Thoracic aorta (tissue), 2 donors: ENCODE data around the gene FAM98B. TPM values are rescaled to one million over a fixed set of nuclear protein-coding genes. Genes with fewer than 3 reads are reported as not detected.

ENCODE experiments used
- ATAC-seq: fragments of 150-250 bp; one replicate; pipeline ENCODE4 v1.8.0; 2017; ENCODE audit warnings: low read depth; ENCODE audit not compliant: insufficient number of reproducible peaks, low FRiP score
- DNase-seq: peaks from one replicate; pipeline ENCODE4 v3.0.0-alpha.2; 2020; ENCODE audit warnings: low spot score
- H3K27ac ChIP-seq, 2 donors: fragments of 200-600 bp; sonication (generic); 1 replicate in 1 of 2; 2 replicates in 1 of 2; pipeline ENCODE4 v1.5.1; 2016; ENCODE audit warnings: mild to moderate bottlenecking in 2 of 2, moderate library complexity in 2 of 2
- H3K27me3 ChIP-seq: fragments of 200-600 bp; sonication (generic); replicated peaks from 2 replicates; pipeline ENCODE4 v1.6.0; 2016; ENCODE audit warnings: mild to moderate bottlenecking; ENCODE audit not compliant: insufficient read depth
- H3K36me3 ChIP-seq: fragments of 200-600 bp; sonication (generic); one replicate; pipeline ENCODE4 v1.5.1; 2016
- H3K4me1 ChIP-seq, 2 donors: fragments of 200-600 bp; sonication (generic); 1 replicate in 1 of 2; 2 replicates in 1 of 2; pipeline versions ENCODE4 v1.5.1 to v1.6.0; 2016; ENCODE audit warnings: low read depth in 2 of 2, mild to moderate bottlenecking in 1 of 2; ENCODE audit not compliant: control insufficient read depth in 1 of 2
- H3K4me3 ChIP-seq: fragments of 200-600 bp; sonication (generic); 2 replicates; pipeline ENCODE4 v1.5.1; 2016; ENCODE audit warnings: mild to moderate bottlenecking
- H3K9me3 ChIP-seq: fragments of 200-600 bp; sonication (generic); 2 replicates; pipeline ENCODE4 v1.5.1; 2016
- CTCF ChIP-seq: fragments of 200-600 bp; sonication (generic); IDR thresholded peaks from one replicate; pipeline ENCODE4 v1.5.1; 2019; ENCODE audit warnings: antibody characterized with exemption
- total RNA-seq, 2 donors: library from RNA; depleted of rRNA; stranded (reverse); fragments of >200 nt; gene quantifications; one replicate each; pipeline versions ENCODE4 v1.1.0 to v1.2.3, GENCODE V29; 2016

The FAM98B gene
- total RNA-seq, 2 donors from 2014 or later = 8.0 to 14.0 TPM

- TF ChIP-seq CTCF = no peak
- Histone ChIP-seq H3K4me3 (no peak overlapping the region), H3K4me1 (no peaks in the 10 kb centered on the region), H3K9me3 (no peaks in the 10 kb centered on the region), H3K27me3 (no peaks in the 10 kb centered on the region), H3K27ac (no peak overlapping the region), H3K36me3 (peaks cover 10% of the 10 kb centered on the region)
- no peak for DNase-seq
- no peak for ATAC-seq
These were observed 18.0 kb downstream of the FAM98B start for GRCh38 chr15:38471974-38472373.

- Histone ChIP-seq H3K36me3 (peaks cover 10% of the 10 kb centered on the region), H3K27me3 (no peaks in the 10 kb centered on the region)
These were observed 20.3 kb downstream of the FAM98B start for GRCh38 chr15:38474155-38474757.

DNA sequence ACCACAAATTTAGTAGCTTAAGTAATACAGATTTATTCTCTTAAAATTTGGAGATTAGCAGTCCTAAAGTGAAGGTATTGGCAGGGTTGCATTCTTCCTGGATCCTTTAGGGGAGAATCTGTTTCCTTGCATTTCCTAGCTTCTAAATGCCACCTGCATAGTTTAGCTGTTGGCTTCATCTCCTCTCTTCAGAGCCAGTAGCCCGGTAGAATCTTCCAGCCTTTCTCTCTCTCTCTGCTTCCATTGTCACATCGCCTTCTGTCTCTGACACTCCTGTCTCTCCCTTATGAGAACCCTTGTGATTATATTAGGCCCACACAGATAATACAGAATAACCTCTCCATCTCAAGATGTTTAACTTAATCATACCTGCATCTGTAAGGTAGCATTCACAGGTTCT lies 21.4 kb downstream of the FAM98B start:
- Histone ChIP-seq H3K27ac (no peak overlapping the region), H3K9me3 (no peaks in the 10 kb centered on the region), H3K36me3 (peaks cover 10% of the 10 kb centered on the region), H3K27me3 (no peaks in the 10 kb centered on the region), H3K4me3 (no peak overlapping the region), H3K4me1 (peaks cover 0 to 3% of the 10 kb centered on the region in 2 donors)
- DNase-seq (no peak), ATAC-seq (no peak)
- TF ChIP-seq CTCF = no peak

More at GRCh38 chr15:38474155-38474757, 20.3 kb downstream of the FAM98B start:
- ATAC-seq (peak; percentile 93), DNase-seq (no peak)
- no peaks in the 10 kb centered on the region for H3K4me1 ChIP-seq
- no peak overlapping the region for H3K4me3 ChIP-seq
- H3K27ac ChIP-seq = no peak overlapping the region
- TF ChIP-seq CTCF = peak; percentile 66
- no peaks in the 10 kb centered on the region for H3K9me3 ChIP-seq

DNA sequence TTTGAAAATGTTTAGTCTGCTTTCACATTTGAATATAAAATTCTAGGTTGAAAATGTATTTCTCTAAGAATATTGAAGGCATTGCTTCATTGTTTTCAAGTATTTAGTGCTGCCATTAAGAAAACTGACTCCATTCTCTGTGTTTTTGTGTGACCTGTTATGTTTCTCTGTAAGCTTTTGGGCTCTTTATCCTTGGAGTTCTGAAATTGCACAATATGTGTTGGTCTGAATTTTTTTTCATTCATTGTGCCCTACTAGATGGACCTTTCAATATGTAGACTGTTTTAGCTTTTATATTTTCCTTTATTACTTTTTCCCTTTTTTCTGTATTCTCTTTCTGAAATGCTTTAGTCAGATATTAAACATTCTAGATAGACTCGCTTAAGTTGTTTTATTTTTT lies 22.2 kb downstream of the FAM98B start:
- ATAC-seq (no peak), DNase-seq (no peak)
- Histone ChIP-seq H3K4me1 (peaks cover 0 to 3% of the 10 kb centered on the region in 2 donors), H3K36me3 (peaks cover 10% of the 10 kb centered on the region), H3K9me3 (no peaks in the 10 kb centered on the region), H3K27ac (no peak overlapping the region), H3K27me3 (no peaks in the 10 kb centered on the region), H3K4me3 (no peak overlapping the region)
- no peak for TF ChIP-seq CTCF

DNA sequence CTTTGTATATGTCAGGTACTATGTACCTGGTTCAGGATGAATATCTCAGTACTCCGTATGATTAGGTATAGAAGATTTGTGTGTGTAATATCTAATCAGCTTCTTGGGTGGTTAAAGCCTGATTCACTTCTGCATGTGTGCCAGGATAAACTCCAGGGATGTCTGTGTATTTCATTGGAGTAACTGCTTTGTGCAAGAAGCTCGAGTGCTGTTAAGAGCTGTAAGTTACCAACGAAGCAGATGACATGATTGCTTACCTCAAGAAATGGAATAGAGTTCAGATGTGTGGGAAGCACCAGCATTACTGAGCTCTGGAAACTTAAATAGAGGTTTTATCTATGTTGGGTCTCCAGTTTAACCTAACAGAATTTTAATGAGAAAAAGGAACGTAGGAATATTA lies 23.7 kb downstream of the FAM98B start:
- no peak for TF ChIP-seq CTCF
- H3K27me3 ChIP-seq = no peaks in the 10 kb centered on the region
- H3K27ac ChIP-seq = no peak overlapping the region
- H3K9me3 ChIP-seq = no peaks in the 10 kb centered on the region
- H3K36me3 ChIP-seq = peaks cover 5% of the 10 kb centered on the region
- peaks cover 0 to 3% of the 10 kb centered on the region in 2 donors for H3K4me1 ChIP-seq
- H3K4me3 ChIP-seq = no peak overlapping the region
- ATAC-seq = no peak
- no peak for DNase-seq
